HFF-Myc (cell line): ENCODE results near the gene INSM2.

Experiments
- DNase-seq: peaks from one replicate; pipeline ENCODE4 v3.0.0-alpha.2; 2011; ENCODE audit warnings: low read depth; ENCODE audit errors: extremely low read depth
- H3K4me3 ChIP-seq: replicated peaks from 2 replicates; pipeline ENCODE4 v1.5.1; 2011; ENCODE audit warnings: low read depth, mild to moderate bottlenecking, control low read depth, low read length
- TF ChIP-seq, protein P1 (sequence below): IDR thresholded peaks from 2 replicates; pipeline ENCODE4 v1.5.1; 2012; ENCODE audit warnings: mild to moderate bottlenecking, low read depth, low read length, control low read depth; ENCODE audit errors: missing control alignments

The INSM2 gene

DNA sequence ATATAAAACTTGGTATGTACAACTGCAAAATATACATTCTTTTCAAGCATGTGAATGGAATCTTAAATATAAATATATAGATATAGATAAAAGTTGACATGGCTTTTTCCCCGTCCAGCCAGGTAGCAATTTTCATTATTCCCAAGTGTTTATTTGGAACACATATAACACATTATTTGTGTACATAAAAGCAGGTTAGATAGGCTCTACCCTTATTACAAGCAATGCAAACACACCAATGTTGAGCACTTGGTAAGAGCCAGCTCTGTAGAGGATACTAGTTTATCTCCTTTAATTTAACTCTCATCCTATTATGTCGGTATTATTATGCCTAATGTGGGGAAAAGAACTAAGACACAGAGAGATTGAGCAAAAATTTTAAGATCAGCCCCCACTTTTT lies 7.0 kb upstream of the INSM2 start:
- no peak for DNase-seq
- no peak overlapping the region for H3K4me3 ChIP-seq
- TF ChIP-seq, protein P1, sequence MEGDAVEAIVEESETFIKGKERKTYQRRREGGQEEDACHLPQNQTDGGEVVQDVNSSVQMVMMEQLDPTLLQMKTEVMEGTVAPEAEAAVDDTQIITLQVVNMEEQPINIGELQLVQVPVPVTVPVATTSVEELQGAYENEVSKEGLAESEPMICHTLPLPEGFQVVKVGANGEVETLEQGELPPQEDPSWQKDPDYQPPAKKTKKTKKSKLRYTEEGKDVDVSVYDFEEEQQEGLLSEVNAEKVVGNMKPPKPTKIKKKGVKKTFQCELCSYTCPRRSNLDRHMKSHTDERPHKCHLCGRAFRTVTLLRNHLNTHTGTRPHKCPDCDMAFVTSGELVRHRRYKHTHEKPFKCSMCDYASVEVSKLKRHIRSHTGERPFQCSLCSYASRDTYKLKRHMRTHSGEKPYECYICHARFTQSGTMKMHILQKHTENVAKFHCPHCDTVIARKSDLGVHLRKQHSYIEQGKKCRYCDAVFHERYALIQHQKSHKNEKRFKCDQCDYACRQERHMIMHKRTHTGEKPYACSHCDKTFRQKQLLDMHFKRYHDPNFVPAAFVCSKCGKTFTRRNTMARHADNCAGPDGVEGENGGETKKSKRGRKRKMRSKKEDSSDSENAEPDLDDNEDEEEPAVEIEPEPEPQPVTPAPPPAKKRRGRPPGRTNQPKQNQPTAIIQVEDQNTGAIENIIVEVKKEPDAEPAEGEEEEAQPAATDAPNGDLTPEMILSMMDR: no peak

GRCh38 chr14:35531960-35532747 lies 1.8 kb upstream of the INSM2 start:
- DNase-seq: no peak
- TF ChIP-seq, protein P1: no peak
- H3K4me3 ChIP-seq: no peak overlapping the region

GRCh38 chr14:35532783-35533356 lies 1.1 kb upstream of the INSM2 start:
- DNase-seq: no peak
- TF ChIP-seq, protein P1: no peak

GRCh38 chr14:35534208-35534872 lies 376 bp downstream of the INSM2 start:
- TF ChIP-seq, protein P1: peak; percentile 4
- DNase-seq: no peak
- H3K4me3 ChIP-seq: peak overlapping the region; percentile 49

More at GRCh38 chr14:35532783-35533356, 1.1 kb upstream of the INSM2 start:
- H3K4me3 ChIP-seq: peak overlapping the region; percentile 49

- TF ChIP-seq, protein P1: no peak
- DNase-seq: peak; percentile 15
- H3K4me3 ChIP-seq: peak overlapping the region; percentile 49
Measured at GRCh38 chr14:35534873-35535482, 1.0 kb downstream of the INSM2 start.

GRCh38 chr14:35535483-35536112 lies 1.6 kb downstream of the INSM2 start:
- DNase-seq: no peak
- no peak overlapping the region; the same call in 1 of the 2 replicates for H3K4me3 ChIP-seq
- TF ChIP-seq, protein P1: no peak
